PC-9 (cell line): ENCODE results near the gene PDE4D. TPM values are rescaled to one million over a fixed set of nuclear protein-coding genes. Genes with fewer than 3 reads are reported as not detected.

Experiments
- BruUV-seq: library from RNA; stranded (reverse); fragments of 400-500 nt; replicated peaks from 2 replicates; lab custom pipeline; 2021; lab: Mats Ljungman, UMichigan
- CTCF ChIA-PET: fragments of 300-600 bp; sonication (Branson Sonifier 250); formaldehyde crosslinking; loops from one replicate; lab custom pipeline; 2022; ENCODE audit warnings: antibody characterized with exemption; lab: Charles Lee
- POLR2A ChIA-PET: fragments of 300-600 bp; sonication (Branson Sonifier 250); formaldehyde crosslinking; loops from one replicate; lab custom pipeline; 2022; ENCODE audit warnings: antibody characterized with exemption; ENCODE audit not compliant: unreplicated experiment; lab: Charles Lee
- DNase-seq, 2 experiments: peaks; one replicate each; pipeline versions ENCODE4 v3.0.0 to v3.0.0-alpha.2; 2015 to 2022; ENCODE audit warnings: mixed read lengths in 1 of 2
- H2AFZ ChIP-seq: fragments of 200-600 bp; sonication (generic); 2 replicates; pipeline ENCODE4 v1.8.1; 2017; ENCODE audit warnings: antibody characterized with exemption
- H3F3A ChIP-seq: fragments of 200-600 bp; sonication (generic); 2 replicates; pipeline ENCODE4 v1.8.1; 2017; ENCODE audit warnings: antibody characterized with exemption, mild to moderate bottlenecking, low read depth; ENCODE audit not compliant: insufficient read depth
- H3K27ac ChIP-seq: fragments of 200-600 bp; sonication (generic); 2 replicates; pipeline ENCODE4 v1.6.1; 2016; ENCODE audit warnings: mixed run types
- H3K27me3 ChIP-seq: fragments of 200-600 bp; sonication (generic); 2 replicates; pipeline ENCODE4 v1.6.1; 2016; ENCODE audit warnings: low read depth, mixed run types; ENCODE audit not compliant: insufficient read depth
- H3K36me3 ChIP-seq: fragments of 200-600 bp; sonication (generic); 2 replicates; pipeline ENCODE4 v1.6.1; 2016; ENCODE audit warnings: low read depth, mixed run types
- H3K4me1 ChIP-seq: fragments of 200-600 bp; sonication (generic); replicated peaks from 2 replicates; pipeline ENCODE4 v1.6.1; 2016; ENCODE audit warnings: mixed run types; ENCODE audit not compliant: insufficient read depth
- H3K4me2 ChIP-seq: fragments of 200-600 bp; sonication (generic); 2 replicates; pipeline ENCODE4 v1.6.1; 2017; ENCODE audit warnings: mixed run types
- H3K4me3 ChIP-seq: fragments of 200-600 bp; sonication (generic); 2 replicates; pipeline ENCODE4 v1.6.1; 2016; ENCODE audit warnings: mixed run types
- H3K79me2 ChIP-seq: fragments of 200-600 bp; sonication (generic); 2 replicates; pipeline ENCODE4 v1.6.1; 2017; ENCODE audit warnings: low read depth, mixed run types
- H3K9me2 ChIP-seq: fragments of 200-600 bp; sonication (generic); 2 replicates; pipeline ENCODE4 v1.8.1; 2017; ENCODE audit warnings: mild to moderate bottlenecking; ENCODE audit not compliant: insufficient read depth
- H3K9me3 ChIP-seq: fragments of 200-600 bp; sonication (generic); 2 replicates; pipeline ENCODE4 v1.8.1; 2016; ENCODE audit warnings: low read depth; ENCODE audit not compliant: insufficient read depth
- H4K20me1 ChIP-seq: fragments of 200-600 bp; sonication (generic); 2 replicates; pipeline ENCODE4 v1.8.1; 2017; ENCODE audit not compliant: insufficient read depth
- CTCF ChIP-seq: fragments of 200-600 bp; sonication (generic); conservative IDR thresholded peaks from 2 replicates; pipeline ENCODE4 v1.6.1; 2017; ENCODE audit warnings: mixed run types, antibody characterized with exemption, mild to moderate bottlenecking, moderate library complexity
- EZH2 ChIP-seq: fragments of 200-600 bp; sonication (generic); IDR thresholded peaks from 2 replicates; pipeline ENCODE4 v1.8.0; 2017; ENCODE audit warnings: antibody characterized with exemption, low read depth
- intact Hi-C: fragments of 100-400 bp; cut with micrococcal nuclease; formaldehyde crosslinking; loops from one replicate; pipeline ENCODE4 v1.10.0; 2022; ENCODE audit not compliant: unreplicated experiment
- total RNA-seq: library from RNA; stranded (reverse); gene quantifications from 2 replicates; pipeline ENCODE4 v1.2.3, GENCODE V29; 2021

Gene PDE4D
- total RNA-seq, 1 experiment from 2014 or later: 9.8 TPM

- ChIA-PET CTCF (no interaction called here), POLR2A (no interaction called here)
- no peak for DNase-seq
- Histone ChIP-seq H3K4me1 (peaks cover 20% of the 10 kb centered on the region; the same call in 1 of the 2 replicates), H3F3A (no peaks in the 10 kb centered on the region), H3K4me3 (no peak overlapping the region), H4K20me1 (no peaks in the 10 kb centered on the region), H3K9me2 (no peaks in the 10 kb centered on the region), H3K27me3 (no peaks in the 10 kb centered on the region), H3K36me3 (no peaks in the 10 kb centered on the region), H3K4me2 (no peak overlapping the region), H3K79me2 (no peaks in the 10 kb centered on the region), H3K9me3 (peaks cover 4% of the 10 kb centered on the region; the same call in 1 of the 2 replicates), H2AFZ (no peak overlapping the region), H3K27ac (no peak overlapping the region)
- TF ChIP-seq CTCF (no peak), EZH2 (no peak)
- intact Hi-C loops: no loop called here
- BruUV-seq: no TSS peak
These were observed 591.8 kb downstream of the PDE4D start for GRCh38 chr5:59301727-59302126.

GRCh38 chr5:59300930-59301329 is 592.6 kb downstream of the PDE4D start:
- H3K27ac ChIP-seq: no peak overlapping the region
- CTCF ChIA-PET: interaction anchor here (1.1 kb wide), 1 partner anchor 67 kb away, joined by 3 read pairs; no protein-coding TSS in a partner anchor
- BruUV-seq: no TSS peak

GRCh38 chr5:59299006-59299405 is 594.5 kb downstream of the PDE4D start:
- no peak overlapping the region for H3K27ac ChIP-seq
- H2AFZ ChIP-seq: no peak overlapping the region
- H3K27me3 ChIP-seq: no peaks in the 10 kb centered on the region
- H3K4me3 ChIP-seq: no peak overlapping the region
- DNase-seq: no peak
- no peaks in the 10 kb centered on the region for H4K20me1 ChIP-seq
- ChIA-PET POLR2A (interaction anchor here (0.6 kb wide), 1 partner anchor 22 kb away, joined by 5 read pairs; no protein-coding TSS in a partner anchor), CTCF (no interaction called here)
- no TSS peak for BruUV-seq
- H3K9me2 ChIP-seq: no peaks in the 10 kb centered on the region
- peaks cover 25% of the 10 kb centered on the region; the same call in 1 of the 2 replicates for H3K4me1 ChIP-seq
- no peaks in the 10 kb centered on the region for H3K36me3 ChIP-seq
- peaks cover 4% of the 10 kb centered on the region; the same call in 1 of the 2 replicates for H3K9me3 ChIP-seq
- intact Hi-C loops: no loop called here
- H3K79me2 ChIP-seq: no peaks in the 10 kb centered on the region
- no peak overlapping the region for H3K4me2 ChIP-seq
- no peaks in the 10 kb centered on the region for H3F3A ChIP-seq
- no peak for TF ChIP-seq EZH2
- TF ChIP-seq CTCF: no peak

More at GRCh38 chr5:59300930-59301329, 592.6 kb downstream of the PDE4D start:
- TF ChIP-seq EZH2 (no peak), CTCF (no peak)
- DNase-seq: no peak
- Histone ChIP-seq H4K20me1 (no peaks in the 10 kb centered on the region), H3K9me3 (peaks cover 4% of the 10 kb centered on the region; the same call in 1 of the 2 replicates), H3K27me3 (no peaks in the 10 kb centered on the region), H3K9me2 (no peaks in the 10 kb centered on the region), H3K79me2 (no peaks in the 10 kb centered on the region), H2AFZ (no peak overlapping the region), H3K4me3 (no peak overlapping the region), H3K36me3 (no peaks in the 10 kb centered on the region), H3K4me1 (peaks cover 25% of the 10 kb centered on the region; the same call in 1 of the 2 replicates), H3F3A (no peaks in the 10 kb centered on the region), H3K4me2 (no peak overlapping the region)
- POLR2A ChIA-PET: interaction anchor here (0.6 kb wide), 1 partner anchor 350 kb away, joined by 3 read pairs; no protein-coding TSS in a partner anchor
- intact Hi-C loops: no loop called here
